H1 (cell line): ENCODE results near the gene OR13C5. TPM values are rescaled to one million over a fixed set of nuclear protein-coding genes. Genes with fewer than 3 reads are reported as not detected.

ENCODE experiments used
- CTCF ChIA-PET: fragments of 300-600 bp; sonication (Branson Sonifier 250); formaldehyde crosslinking; loops from one replicate; lab custom pipeline; 2021; ENCODE audit not compliant: partially characterized antibody; lab: Charles Lee
- POLR2A ChIA-PET: fragments of 300-600 bp; sonication (Branson Sonifier 250); formaldehyde crosslinking; loops from one replicate; lab custom pipeline; 2021; ENCODE audit warnings: inconsistent platforms; ENCODE audit not compliant: partially characterized antibody; lab: Charles Lee
- DNase-seq, 2 experiments: peaks; one replicate each; pipeline versions ENCODE4 v3.0.0 to v3.0.0-alpha.2; 2010 to 2022; ENCODE audit warnings: low spot score in 2 of 2, low read depth in 1 of 2, mixed read lengths in 1 of 2
- FAIRE-seq: peaks from 2 replicates; lab custom pipeline; 2011; peaks lifted over from hg19 to GRCh38; lab: Jason Lieb, UNC
- H2AFZ ChIP-seq: 2 replicates; pipeline ENCODE4 v1.8.1; 2012; ENCODE audit warnings: low read length, inconsistent platforms
- H2AK5ac ChIP-seq: 2 replicates; pipeline ENCODE4 v1.6.1; 2013; ENCODE audit warnings: low read depth, low read length
- H2BK120ac ChIP-seq: replicated peaks from 2 replicates; pipeline ENCODE3; 2013; ENCODE audit warnings: low read depth, low read length, inconsistent platforms
- H2BK12ac ChIP-seq: 2 replicates; pipeline ENCODE4 v1.6.1; 2013; ENCODE audit warnings: low read depth, low read length
- H2BK15ac ChIP-seq: 2 replicates; pipeline ENCODE4 v1.6.1; 2013; ENCODE audit warnings: low read length
- H2BK20ac ChIP-seq: 2 replicates; pipeline ENCODE4 v1.6.1; 2013; ENCODE audit warnings: low read length
- H2BK5ac ChIP-seq: 2 replicates; pipeline ENCODE4 v1.6.1; 2013; ENCODE audit warnings: low read depth, low read length
- H3K14ac ChIP-seq: 2 replicates; pipeline ENCODE4 v1.6.1; 2013; ENCODE audit warnings: inconsistent platforms; ENCODE audit not compliant: insufficient read length
- H3K18ac ChIP-seq: 2 replicates; pipeline ENCODE4 v1.6.1; 2013; ENCODE audit warnings: low read length; ENCODE audit errors: extremely low read depth
- H3K23ac ChIP-seq: 2 replicates; pipeline ENCODE4 v1.6.1; 2013; ENCODE audit warnings: inconsistent platforms; ENCODE audit not compliant: insufficient read length
- H3K23me2 ChIP-seq: 2 replicates; pipeline ENCODE4 v1.6.1; 2013; ENCODE audit warnings: low read depth, low read length
- H3K27ac ChIP-seq: 2 replicates; pipeline ENCODE4 v1.6.1; 2011; ENCODE audit warnings: low read depth, low read length, inconsistent platforms
- H3K27me3 ChIP-seq, 4 experiments: replicated peaks in 1 of 4; 1 replicate in 1 of 4; 2 replicates in 3 of 4; pipeline versions ENCODE4 v1.6.1 to v1.8.1; 2011 to 2013; ENCODE audit warnings: low read length in 3 of 4, mild to moderate bottlenecking in 3 of 4, inconsistent platforms in 2 of 4, mixed read lengths in 2 of 4, moderate library complexity in 1 of 4; ENCODE audit not compliant: control insufficient read depth in 3 of 4, insufficient read depth in 3 of 4; ENCODE audit errors: extremely low read depth in 1 of 4
- H3K36me3 ChIP-seq, 4 experiments: 2 replicates each; pipeline versions ENCODE4 v1.6.1 to v1.8.1; 2011 to 2013; ENCODE audit warnings: mild to moderate bottlenecking in 4 of 4, low read length in 3 of 4, moderate library complexity in 2 of 4, control low read depth in 1 of 4, inconsistent platforms in 1 of 4; ENCODE audit not compliant: insufficient read depth in 4 of 4, control insufficient read depth in 2 of 4
- H3K4ac ChIP-seq: replicated peaks from 2 replicates; pipeline ENCODE3; 2013; ENCODE audit warnings: low read length, low read depth, mixed read lengths, inconsistent platforms; ENCODE audit not compliant: insufficient read length
- H3K4me1 ChIP-seq, 4 experiments: replicated peaks in 1 of 4; 1 replicate in 1 of 4; 2 replicates in 3 of 4; pipeline versions ENCODE4 v1.6.1 to v1.8.1; 2011 to 2013; ENCODE audit warnings: low read length in 3 of 4, inconsistent platforms in 2 of 4, mixed read lengths in 1 of 4; ENCODE audit not compliant: insufficient read depth in 4 of 4, control insufficient read depth in 3 of 4
- H3K4me2 ChIP-seq, 2 experiments: 2 replicates each; pipeline versions ENCODE4 v1.6.1 to v1.8.1; 2011 to 2013; ENCODE audit warnings: low read depth in 2 of 2, low read length in 2 of 2, control low read depth in 1 of 2, inconsistent platforms in 1 of 2, mild to moderate bottlenecking in 1 of 2; ENCODE audit not compliant: insufficient read depth in 1 of 2
- H3K4me3 ChIP-seq, 4 experiments: fragments of 200-600, 300-600 bp in 1 of 4; sonication (generic), shearing (Covaris generic), sonication (Bioruptor Twin) in 1 of 4; 2 replicates each; pipeline versions ENCODE4 v1.5.1 to v1.8.1; 2011 to 2016; ENCODE audit warnings: low read length in 4 of 4, low read depth in 3 of 4, control low read depth in 2 of 4, inconsistent platforms in 2 of 4, mild to moderate bottlenecking in 2 of 4, mixed read lengths in 1 of 4, moderate library complexity in 1 of 4; ENCODE audit not compliant: insufficient read depth in 2 of 4; ENCODE audit errors: extremely low read depth in 1 of 4
- H3K56ac ChIP-seq: replicated peaks from 2 replicates; pipeline ENCODE3; 2013; ENCODE audit warnings: low read depth, mild to moderate bottlenecking, mixed read lengths, low read length, inconsistent platforms; ENCODE audit not compliant: insufficient read length
- H3K79me1 ChIP-seq: 2 replicates; pipeline ENCODE4 v1.6.1; 2013; ENCODE audit warnings: low read depth, low read length, control low read depth
- H3K79me2 ChIP-seq, 2 experiments: 2 replicates each; pipeline versions ENCODE4 v1.6.1 to v1.8.1; 2012 to 2013; ENCODE audit warnings: low read length in 2 of 2, mild to moderate bottlenecking in 2 of 2, inconsistent platforms in 1 of 2; ENCODE audit not compliant: insufficient read depth in 2 of 2, control insufficient read depth in 1 of 2
- H3K9ac ChIP-seq, 4 experiments: replicated peaks in 1 of 4; 1 replicate in 1 of 4; 2 replicates in 3 of 4; pipeline versions ENCODE4 v1.6.1 to v1.8.1; 2011 to 2013; ENCODE audit warnings: low read depth in 3 of 4, low read length in 3 of 4, control low read depth in 2 of 4, mild to moderate bottlenecking in 2 of 4, moderate library complexity in 2 of 4, inconsistent platforms in 1 of 4; ENCODE audit errors: extremely low read depth in 1 of 4
- H3K9me3 ChIP-seq, 2 experiments: 2 replicates each; pipeline versions ENCODE4 v1.6.1 to v1.8.1; 2012 to 2013; ENCODE audit warnings: mild to moderate bottlenecking in 2 of 2, moderate library complexity in 2 of 2, control low read depth in 1 of 2, inconsistent platforms in 1 of 2, low read depth in 1 of 2, low read length in 1 of 2, mixed read lengths in 1 of 2; ENCODE audit not compliant: insufficient read depth in 2 of 2
- H4K20me1 ChIP-seq, 2 experiments: replicated peaks in 1 of 2; 2 replicates each; pipeline versions ENCODE3 to v1.8.1; 2011 to 2013; ENCODE audit warnings: inconsistent platforms in 2 of 2, low read length in 2 of 2, mild to moderate bottlenecking in 1 of 2; ENCODE audit not compliant: insufficient read depth in 2 of 2, control insufficient read depth in 1 of 2
- H4K5ac ChIP-seq: 2 replicates; pipeline ENCODE4 v1.6.1; 2013; ENCODE audit warnings: low read length, low read depth, mixed read lengths, inconsistent platforms; ENCODE audit not compliant: insufficient read length
- H4K8ac ChIP-seq: 2 replicates; pipeline ENCODE4 v1.8.0; 2013; ENCODE audit warnings: mild to moderate bottlenecking, moderate library complexity, low read length, inconsistent platforms; ENCODE audit not compliant: insufficient read depth; ENCODE audit errors: extremely low read depth
- H4K91ac ChIP-seq: replicated peaks from 2 replicates; pipeline ENCODE3; 2013; ENCODE audit warnings: low read length, mixed read lengths, inconsistent platforms; ENCODE audit not compliant: insufficient read length
- NRF1 ChIP-seq: IDR thresholded peaks from 2 replicates; pipeline ENCODE4 v1.6.1; 2011; ENCODE audit warnings: mild to moderate bottlenecking, low read depth, low read length, improper control_type of control experiment
- SIN3A ChIP-seq, 2 experiments: IDR thresholded peaks in 1 of 2; conservative IDR thresholded peaks in 1 of 2; 2 replicates each; pipeline ENCODE4 v1.6.1; 2011 to 2012; ENCODE audit warnings: low read length in 2 of 2, improper control_type of control experiment in 1 of 2, low read depth in 1 of 2, mild to moderate bottlenecking in 1 of 2
- TAF7 ChIP-seq: optimal IDR thresholded peaks from 2 replicates; pipeline ENCODE3; 2011; ENCODE audit warnings: low read depth, mild to moderate bottlenecking, inconsistent platforms, low read length, moderate library complexity, borderline replicate concordance
- TCF12 ChIP-seq: IDR thresholded peaks from 2 replicates; pipeline ENCODE4 v1.6.1; 2011; ENCODE audit warnings: low read depth, mild to moderate bottlenecking, low read length
- TEAD4 ChIP-seq: IDR thresholded peaks from 2 replicates; pipeline ENCODE4 v1.6.1; 2012; ENCODE audit warnings: low read depth, low read length, inconsistent platforms, mixed read lengths
- WGBS, 2 experiments: shearing (Covaris generic) in 1 of 2; methylation state at CpG; one replicate each; pipeline versions ENCODE4 v1.1.6 to v1.1.7; 2013 to 2015; ENCODE audit warnings: low lambda C conversion rate in 2 of 2, mixed read lengths in 2 of 2, inconsistent platforms in 1 of 2, low coverage in 1 of 2, missing lambda C conversion rate in 1 of 2; ENCODE audit not compliant: insufficient replicate concordance in 2 of 2, insufficient coverage in 1 of 2, insufficient read length in 1 of 2; ENCODE audit errors: extremely low coverage in 1 of 2, missing lambda C conversion rate in 1 of 2; 5-methylcytosine and 5-hydroxymethylcytosine counted together
- polyA plus RNA-seq, 7 experiments: library from polyadenylated mRNA; depleted of rRNA in 3 of 7; stranded (reverse) in 5 of 7; unstranded in 2 of 7; fragments of >200 nt in 5 of 7; fragments of 200-250 nt in 2 of 7; gene quantifications; 1 replicate in 5 of 7; 2 replicates in 1 of 7; 4 replicates in 1 of 7; pipeline versions ENCODE4 v1.2.1 to v1.2.3, GENCODE V29; 2011 to 2013; ENCODE audit warnings: missing spikeins in 2 of 7, mixed read lengths in 2 of 7
- total RNA-seq: library from RNA; stranded (reverse); fragmentation: NEBNext Ultra II Directional; extraction: Animal tissue kit (Norgen Biotek cat#: 25700); gene quantifications from 2 replicates; pipeline ENCODE4 v1.2.1, GENCODE V29; 2021

Gene OR13C5
- total and polyA plus RNA-seq, 2 of the 8 experiments (the other 6 are each of a cell fraction or from before 2014, with no cell fraction given), result not detected

DNA sequence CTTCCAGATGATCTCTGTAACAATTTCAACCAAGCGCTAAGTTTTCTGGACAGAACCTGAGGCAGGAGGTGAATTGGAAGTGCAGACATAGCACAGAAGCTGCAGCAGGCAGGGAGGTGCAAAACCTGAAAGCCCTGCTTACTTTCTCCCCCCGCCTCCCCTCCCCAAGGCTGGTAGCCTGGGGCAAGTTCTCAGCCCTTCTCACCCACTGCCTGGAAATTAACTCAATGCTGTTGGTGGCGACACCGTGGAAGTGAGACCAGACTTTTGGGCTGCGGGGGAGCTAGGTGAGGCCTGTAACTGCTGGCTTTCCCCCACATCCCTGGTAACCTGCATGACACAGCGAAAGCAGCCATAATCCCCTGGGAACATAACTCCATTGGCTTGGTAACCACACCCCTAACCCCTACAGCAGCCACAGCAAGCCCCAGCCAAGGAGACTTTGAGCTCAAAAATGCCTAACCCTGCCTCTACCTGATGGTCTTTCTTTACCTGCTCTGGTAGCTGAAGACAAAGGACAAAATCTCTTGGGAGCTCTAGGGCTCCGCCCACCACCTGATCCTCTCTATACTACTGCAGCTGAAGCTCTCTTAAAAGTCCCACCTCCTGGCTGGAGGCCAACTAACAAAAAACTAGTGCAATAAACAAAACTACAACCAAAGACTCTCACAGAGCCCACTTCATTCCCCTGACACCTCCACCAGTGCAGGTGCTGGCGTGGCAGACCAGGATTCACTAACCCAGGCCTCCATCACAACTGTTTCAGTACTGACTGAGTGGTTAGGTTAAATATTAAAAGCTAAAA lies 42.2 kb downstream of the OR13C5 start:
- no peak overlapping the region for H2BK20ac ChIP-seq
- ChIA-PET CTCF (no interaction called here), POLR2A (no interaction called here)
- H2BK15ac ChIP-seq, result no peak overlapping the region
- no peak overlapping the region for H4K8ac ChIP-seq
- WGBS, 2 experiments, result 90% methylated on average over 8 of the region's 8 CpGs; no CpG with 5 or more reads in 1 of the 2 experiments
- no peaks in the 10 kb centered on the region for H3K4me1 ChIP-seq
- H2BK5ac ChIP-seq, result no peak overlapping the region
- H2BK12ac ChIP-seq, result 0 out of 2 replicates have a peak overlapping the region, but pooled peaks have one; percentile 39
- H4K91ac ChIP-seq, result no peak overlapping the region
- no peaks in the 10 kb centered on the region for H3K23me2 ChIP-seq
- no peak overlapping the region for H3K9ac ChIP-seq
- no peak overlapping the region for H3K23ac ChIP-seq
- H2BK120ac ChIP-seq, result no peak overlapping the region
- H3K27ac ChIP-seq, result no peak overlapping the region
- no peak overlapping the region for H3K4me3 ChIP-seq
- H3K27me3 ChIP-seq, result no peaks in the 10 kb centered on the region
- H3K18ac ChIP-seq, result no peak overlapping the region
- H3K9me3 ChIP-seq, result no peaks in the 10 kb centered on the region
- H3K4me2 ChIP-seq, result no peak overlapping the region
- no peak overlapping the region for H3K4ac ChIP-seq
- no peak overlapping the region for H3K56ac ChIP-seq
- TF ChIP-seq TEAD4 (no peak), TCF12 (no peak), SIN3A (conservative IDR thresholded peaks at IDR 0.05 in 1 of 2, IDR thresholded peaks at IDR 0.05 in 1 of 2; ENCODE audit: low read depth in 1 of 2, low read length in 2 of 2) (no peak), TAF7 (no peak), NRF1 (no peak)
- no peaks in the 10 kb centered on the region for H3K36me3 ChIP-seq
- no peak for FAIRE-seq
- H2AK5ac ChIP-seq, result no peak overlapping the region
- H3K79me2 ChIP-seq, result no peaks in the 10 kb centered on the region
- no peaks in the 10 kb centered on the region for H4K20me1 ChIP-seq
- DNase-seq, result no peak
- no peaks in the 10 kb centered on the region for H3K79me1 ChIP-seq
- H2AFZ ChIP-seq, result 0 out of 2 replicates have a peak overlapping the region, but pooled peaks have one; percentile 13
- no peak overlapping the region for H4K5ac ChIP-seq
- no peak overlapping the region for H3K14ac ChIP-seq
